ENCODE data around the gene SEPHS2. TPM values are rescaled to one million over a fixed set of nuclear protein-coding genes. Genes with fewer than 3 reads are reported as not detected.

Gene SEPHS2
- total RNA-seq, 1 donor from 2014 or later = 37.0 TPM

GRCh38 chr16:30439720-30440348, 5.8 kb downstream of the SEPHS2 start:
- Mint-ChIP-seq H3K4me1 (ENCODE audit: low read depth, unreplicated experiment) (peaks cover 8% of the 10 kb centered on the region), H3K27ac (ENCODE audit: unreplicated experiment) (no peak overlapping the region), H3K9me3 (ENCODE audit: unreplicated experiment) (peaks cover 2% of the 10 kb centered on the region), H3K4me3 (ENCODE audit: unreplicated experiment) (no peak overlapping the region), H3K27me3 (ENCODE audit: low read depth, unreplicated experiment) (peaks cover 8% of the 10 kb centered on the region), H3K36me3 (ENCODE audit: low read depth, unreplicated experiment) (peaks cover 14% of the 10 kb centered on the region)
- Histone ChIP-seq H2AFZ (ENCODE audit: low read depth, low read length) (no peak overlapping the region), H4K20me1 (ENCODE audit: insufficient read depth, low read length) (no peaks in the 10 kb centered on the region), H3K27ac (ENCODE audit: low read depth, low read length) (no peak overlapping the region), H3K4me1 (ENCODE audit: insufficient read depth, low read length) (peaks cover 4% of the 10 kb centered on the region), H3K9me3 (ENCODE audit: insufficient read depth, low read depth, low read length) (no peaks in the 10 kb centered on the region), H3K27me3 (ENCODE audit: insufficient read depth, low read length) (peaks cover 2% of the 10 kb centered on the region), H3K79me2 (ENCODE audit: insufficient read depth, low read length) (peaks cover 10% of the 10 kb centered on the region), H3K36me3 (ENCODE audit: insufficient read depth, low read length) (no peaks in the 10 kb centered on the region), H3K4me2 (ENCODE audit: low read length) (no peak overlapping the region), H3K9ac (ENCODE audit: low read length) (no peak overlapping the region), H3K4me3 (ENCODE audit: insufficient read depth, low read depth, low read length) (no peak overlapping the region)
- FAIRE-seq = no peak
- TF ChIP-seq CTCF (IDR thresholded peaks at IDR 0.05; ENCODE audit: insufficient read depth, low read depth, low read length) = no peak
- TF ChIP-seq EZH2 (IDR thresholded peaks at IDR 0.05; ENCODE audit: insufficient read depth, low read length) = no peak
- DNase-seq (ENCODE audit: low read depth) = no peak

DNA sequence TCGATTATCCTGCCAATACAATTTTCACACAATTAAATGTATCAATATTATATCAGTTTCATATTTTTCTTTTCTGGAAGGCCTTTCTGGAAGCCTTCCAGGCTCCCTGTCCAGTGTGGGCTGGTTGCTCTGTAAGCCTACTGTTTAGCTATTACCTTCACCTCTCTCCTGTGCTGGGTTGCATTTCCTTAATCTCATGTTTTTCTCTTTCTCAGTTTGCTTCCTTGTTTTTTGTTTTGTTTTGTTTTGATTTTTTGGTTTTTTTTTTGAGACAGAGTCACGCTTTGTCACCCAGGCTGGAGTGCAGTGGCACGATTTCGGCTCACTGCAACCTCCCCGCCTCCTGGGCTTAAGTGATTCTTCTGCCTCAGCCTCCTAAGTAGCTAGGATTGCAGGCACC, 6.8 kb downstream of the SEPHS2 start:
- H3K27ac ChIP-seq (ENCODE audit: low read depth, low read length) = no peak overlapping the region
- no peak overlapping the region for H3K27ac Mint-ChIP-seq (ENCODE audit: unreplicated experiment)
- H3K4me2 ChIP-seq (ENCODE audit: low read length) = no peak overlapping the region
- H4K20me1 ChIP-seq (ENCODE audit: insufficient read depth, low read length) = no peaks in the 10 kb centered on the region
- no peaks in the 10 kb centered on the region for H3K36me3 ChIP-seq (ENCODE audit: insufficient read depth, low read length)
- no peak for FAIRE-seq
- H3K9me3 Mint-ChIP-seq (ENCODE audit: unreplicated experiment) = no peaks in the 10 kb centered on the region
- H3K4me1 Mint-ChIP-seq (ENCODE audit: low read depth, unreplicated experiment) = peaks cover 3% of the 10 kb centered on the region
- H3K4me3 Mint-ChIP-seq (ENCODE audit: unreplicated experiment) = no peak overlapping the region
- peaks cover 10% of the 10 kb centered on the region for H3K27me3 Mint-ChIP-seq (ENCODE audit: low read depth, unreplicated experiment)
- H2AFZ ChIP-seq (ENCODE audit: low read depth, low read length) = no peak overlapping the region
- H3K27me3 ChIP-seq (ENCODE audit: insufficient read depth, low read length) = peaks cover 2% of the 10 kb centered on the region
- no peaks in the 10 kb centered on the region for H3K4me1 ChIP-seq (ENCODE audit: insufficient read depth, low read length)
- DNase-seq (ENCODE audit: low read depth) = no peak
- H3K9ac ChIP-seq (ENCODE audit: low read length) = no peak overlapping the region
- peaks cover 6% of the 10 kb centered on the region for H3K36me3 Mint-ChIP-seq (ENCODE audit: low read depth, unreplicated experiment)
- no peak for TF ChIP-seq CTCF (IDR thresholded peaks at IDR 0.05; ENCODE audit: insufficient read depth, low read depth, low read length)
- no peak for TF ChIP-seq EZH2 (IDR thresholded peaks at IDR 0.05; ENCODE audit: insufficient read depth, low read length)
- H3K79me2 ChIP-seq (ENCODE audit: insufficient read depth, low read length) = no peaks in the 10 kb centered on the region
- H3K4me3 ChIP-seq (ENCODE audit: insufficient read depth, low read depth, low read length) = no peak overlapping the region
- H3K9me3 ChIP-seq (ENCODE audit: insufficient read depth, low read depth, low read length) = no peaks in the 10 kb centered on the region

DNA sequence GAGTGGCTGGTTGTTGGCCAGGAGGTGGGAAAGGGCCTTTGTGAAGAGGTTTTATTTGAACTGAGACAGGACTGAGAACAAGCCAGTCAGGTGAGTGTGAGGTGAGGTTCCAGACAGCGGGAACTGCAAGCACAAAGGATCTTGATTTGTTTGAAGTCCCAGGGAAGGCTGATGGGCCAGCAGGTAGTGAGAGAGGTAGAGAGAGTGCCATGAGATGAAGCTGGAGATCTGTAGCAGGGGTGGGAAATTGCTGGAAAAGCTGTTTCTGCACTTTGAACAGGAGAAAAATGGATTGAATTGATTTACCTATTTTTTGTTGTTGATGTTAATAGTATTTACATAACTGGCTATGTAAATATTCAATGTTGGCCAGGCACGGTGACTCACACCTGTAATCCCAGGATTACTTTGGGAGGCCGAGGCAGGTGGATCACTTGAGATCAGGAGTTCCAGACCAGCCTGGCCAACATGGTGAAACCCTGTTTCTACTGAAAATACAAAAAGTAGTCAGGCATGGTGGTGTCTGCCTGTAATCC, 8.1 kb downstream of the SEPHS2 start:
- H3K27me3 Mint-ChIP-seq (ENCODE audit: low read depth, unreplicated experiment) = peaks cover 17% of the 10 kb centered on the region
- Histone ChIP-seq H4K20me1 (ENCODE audit: insufficient read depth, low read length) (no peaks in the 10 kb centered on the region), H3K4me2 (ENCODE audit: low read length) (no peak overlapping the region), H3K27ac (ENCODE audit: low read depth, low read length) (no peak overlapping the region), H3K79me2 (ENCODE audit: insufficient read depth, low read length) (no peaks in the 10 kb centered on the region), H3K9me3 (ENCODE audit: insufficient read depth, low read depth, low read length) (no peaks in the 10 kb centered on the region), H3K36me3 (ENCODE audit: insufficient read depth, low read length) (no peaks in the 10 kb centered on the region), H3K4me1 (ENCODE audit: insufficient read depth, low read length) (no peaks in the 10 kb centered on the region), H3K4me3 (ENCODE audit: insufficient read depth, low read depth, low read length) (no peak overlapping the region), H2AFZ (ENCODE audit: low read depth, low read length) (no peak overlapping the region), H3K27me3 (ENCODE audit: insufficient read depth, low read length) (peaks cover 2% of the 10 kb centered on the region), H3K9ac (ENCODE audit: low read length) (no peak overlapping the region)
- FAIRE-seq (no peak), DNase-seq (ENCODE audit: low read depth) (no peak)
- H3K27ac Mint-ChIP-seq (ENCODE audit: unreplicated experiment) = no peak overlapping the region
- H3K4me3 Mint-ChIP-seq (ENCODE audit: unreplicated experiment) = no peak overlapping the region
- H3K4me1 Mint-ChIP-seq (ENCODE audit: low read depth, unreplicated experiment) = no peaks in the 10 kb centered on the region
- no peaks in the 10 kb centered on the region for H3K9me3 Mint-ChIP-seq (ENCODE audit: unreplicated experiment)
- TF ChIP-seq EZH2 (IDR thresholded peaks at IDR 0.05; ENCODE audit: insufficient read depth, low read length) (no peak), CTCF (IDR thresholded peaks at IDR 0.05; ENCODE audit: insufficient read depth, low read depth, low read length) (no peak)
- H3K36me3 Mint-ChIP-seq (ENCODE audit: low read depth, unreplicated experiment) = no peaks in the 10 kb centered on the region

Measured in astrocyte (in vitro differentiated cells and primary cell).